GM12872 (cell line): ENCODE results near the gene HCK.

Source experiments
- CTCF ChIP-seq: IDR thresholded peaks from 3 replicates; pipeline ENCODE4 v1.5.1; 2011; ENCODE audit warnings: low read depth, mild to moderate bottlenecking, low read length, moderate library complexity; ENCODE audit not compliant: insufficient read depth

HCK gene

GRCh38 chr20:32019563-32020463 is 32.2 kb upstream of the HCK start:
- no peak for TF ChIP-seq CTCF

- no peak for TF ChIP-seq CTCF
Measured at GRCh38 chr20:32021091-32021490, 31.0 kb upstream of the HCK start.

GRCh38 chr20:32024683-32025295 is 27.3 kb upstream of the HCK start:
- TF ChIP-seq CTCF, result no peak

GRCh38 chr20:32027643-32028042 is 24.4 kb upstream of the HCK start:
- TF ChIP-seq CTCF, result no peak

- no peak for TF ChIP-seq CTCF
Measured at GRCh38 chr20:32028647-32029372, 23.2 kb upstream of the HCK start.

GRCh38 chr20:32029561-32029960 is 22.5 kb upstream of the HCK start:
- no peak for TF ChIP-seq CTCF
